Breast epithelium (tissue), 4 donors: ENCODE measurements around the gene ACVRL1. TPM values are rescaled to one million over a fixed set of nuclear protein-coding genes. Genes with fewer than 3 reads are reported as not detected.

Experiments used
- DNase-seq, 2 donors: peaks; one replicate each; pipeline ENCODE4 v3.0.0-alpha.2; 2019; ENCODE audit warnings: low spot score in 2 of 2
- H3K27ac ChIP-seq, 2 donors: fragments of 200-600 bp; sonication (generic) in 1 of 2; one replicate each; pipeline ENCODE4 v1.5.1; 2016 to 2019; ENCODE audit warnings: mild to moderate bottlenecking in 1 of 2
- H3K27me3 ChIP-seq, 2 donors: fragments of 200-600 bp; sonication (generic) in 1 of 2; one replicate each; pipeline versions ENCODE4 v1.5.1 to v1.6.0; 2017 to 2019; ENCODE audit warnings: control low read depth in 1 of 2, mild to moderate bottlenecking in 1 of 2
- H3K36me3 ChIP-seq: fragments of 200-600 bp; one replicate; pipeline ENCODE4 v1.5.1; 2019
- H3K4me1 ChIP-seq, 2 donors: fragments of 200-600 bp; sonication (generic); one replicate each; pipeline ENCODE4 v1.5.1; 2016 to 2019; ENCODE audit warnings: control low read depth in 1 of 2
- H3K4me3 ChIP-seq, 3 donors: fragments of 200-600 bp; sonication (generic); 1 replicate in 2 of 3; 2 replicates in 1 of 3; pipeline ENCODE4 v1.5.1; 2016 to 2019; ENCODE audit warnings: mild to moderate bottlenecking in 3 of 3, moderate library complexity in 2 of 3
- H3K9me3 ChIP-seq, 2 donors: fragments of 200-600 bp; sonication (generic) in 1 of 2; one replicate each; pipeline ENCODE4 v1.5.1; 2016 to 2019; ENCODE audit warnings: control low read depth in 1 of 2
- POLR2A ChIP-seq: fragments of 450-650 bp; IDR thresholded peaks from one replicate; pipeline ENCODE4 v1.6.1; 2016; ENCODE audit warnings: antibody characterized with exemption, mild to moderate bottlenecking, moderate library complexity
- POLR2AphosphoS5 ChIP-seq, 3 donors: sonication (generic); formaldehyde crosslinking; IDR thresholded peaks; one replicate each; pipeline ENCODE4 v1.6.1; 2017; ENCODE audit warnings: antibody characterized with exemption in 3 of 3
- intact Hi-C: fragments of 100-400 bp; cut with DNase I; formaldehyde crosslinking; loops from one replicate; pipeline ENCODE4 v1.15.1; 2023; ENCODE audit warnings: low total_unique reads
- total RNA-seq, 3 donors: library from RNA; depleted of rRNA; stranded (reverse); fragments of >200 nt; gene quantifications; one replicate each; pipeline ENCODE4 v1.1.0, GENCODE V29; 2016
- TF ChIP-seq, protein P1 (sequence below), 3 donors: fragments of 450-650 bp; IDR thresholded peaks; one replicate each; pipeline ENCODE4 v1.5.1; 2016 to 2017; ENCODE audit warnings: antibody characterized with exemption in 3 of 3, mild to moderate bottlenecking in 3 of 3, moderate library complexity in 3 of 3

The ACVRL1 gene
- total RNA-seq, 3 donors from 2014 or later = 24.7 to 274 (median 109) TPM

DNA sequence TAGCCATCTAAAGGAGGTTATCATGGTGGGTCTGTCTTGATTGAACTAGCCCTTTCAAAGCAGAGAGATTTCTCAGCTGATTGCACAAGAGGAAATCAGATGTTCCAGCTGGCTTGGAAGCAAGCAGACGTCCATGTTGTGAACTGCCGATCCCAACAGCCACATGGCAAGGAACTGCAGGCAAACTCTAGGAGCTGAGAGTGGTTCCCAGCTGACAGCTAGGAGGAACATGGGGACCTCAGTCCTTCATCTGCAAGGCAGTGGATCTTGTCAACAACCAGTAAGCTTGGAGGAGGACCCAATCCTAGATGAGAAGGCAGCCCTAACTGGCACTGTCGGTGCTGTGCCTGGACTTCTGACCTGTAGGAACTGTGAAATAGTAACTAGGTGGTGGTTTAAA lies 51.9 kb downstream of the ACVRL1 start:
- H3K36me3 ChIP-seq = no peaks in the 10 kb centered on the region
- H3K4me3 ChIP-seq = peak overlapping the region in 1 of 3 donors; percentile 26
- intact Hi-C loops = no loop called here
- peaks cover 0 to 22% of the 10 kb centered on the region in 2 donors for H3K4me1 ChIP-seq
- no peaks in the 10 kb centered on the region for H3K27me3 ChIP-seq
- H3K27ac ChIP-seq = peak overlapping the region; percentile 19 to 56
- DNase-seq = no peak
- no peaks in the 10 kb centered on the region for H3K9me3 ChIP-seq
- TF ChIP-seq POLR2A (no peak), POLR2AphosphoS5 (IDR thresholded peaks at IDR 0.05) (peak in 1 of 3 donors; percentile 39)
- TF ChIP-seq, protein P1, sequence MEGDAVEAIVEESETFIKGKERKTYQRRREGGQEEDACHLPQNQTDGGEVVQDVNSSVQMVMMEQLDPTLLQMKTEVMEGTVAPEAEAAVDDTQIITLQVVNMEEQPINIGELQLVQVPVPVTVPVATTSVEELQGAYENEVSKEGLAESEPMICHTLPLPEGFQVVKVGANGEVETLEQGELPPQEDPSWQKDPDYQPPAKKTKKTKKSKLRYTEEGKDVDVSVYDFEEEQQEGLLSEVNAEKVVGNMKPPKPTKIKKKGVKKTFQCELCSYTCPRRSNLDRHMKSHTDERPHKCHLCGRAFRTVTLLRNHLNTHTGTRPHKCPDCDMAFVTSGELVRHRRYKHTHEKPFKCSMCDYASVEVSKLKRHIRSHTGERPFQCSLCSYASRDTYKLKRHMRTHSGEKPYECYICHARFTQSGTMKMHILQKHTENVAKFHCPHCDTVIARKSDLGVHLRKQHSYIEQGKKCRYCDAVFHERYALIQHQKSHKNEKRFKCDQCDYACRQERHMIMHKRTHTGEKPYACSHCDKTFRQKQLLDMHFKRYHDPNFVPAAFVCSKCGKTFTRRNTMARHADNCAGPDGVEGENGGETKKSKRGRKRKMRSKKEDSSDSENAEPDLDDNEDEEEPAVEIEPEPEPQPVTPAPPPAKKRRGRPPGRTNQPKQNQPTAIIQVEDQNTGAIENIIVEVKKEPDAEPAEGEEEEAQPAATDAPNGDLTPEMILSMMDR (IDR thresholded peaks at IDR 0.05) = no peak

DNA sequence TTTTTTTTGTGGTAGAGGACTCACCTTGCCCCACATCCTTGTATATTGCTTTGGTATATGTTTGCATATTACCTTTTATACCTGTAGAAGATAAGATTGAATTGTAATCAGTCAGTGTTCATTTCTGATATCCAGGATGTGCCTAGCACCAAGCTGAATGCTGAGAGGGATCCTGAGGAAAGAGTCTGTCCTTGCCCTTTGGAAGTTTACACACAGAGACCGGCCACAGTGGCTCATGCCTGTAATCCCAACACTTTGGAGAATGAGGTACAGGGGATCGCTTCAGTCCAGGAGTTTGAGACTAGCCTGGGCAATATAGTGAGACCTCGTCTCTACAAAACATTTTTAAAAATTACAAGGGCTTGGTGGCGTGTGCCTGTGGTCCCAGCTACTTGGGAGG lies 52.6 kb downstream of the ACVRL1 start:
- Histone ChIP-seq H3K27me3 (no peaks in the 10 kb centered on the region), H3K4me3 (no peak overlapping the region), H3K36me3 (no peaks in the 10 kb centered on the region), H3K4me1 (peaks cover 0 to 17% of the 10 kb centered on the region in 2 donors), H3K27ac (no peak overlapping the region), H3K9me3 (no peaks in the 10 kb centered on the region)
- DNase-seq = no peak
- intact Hi-C loops = no loop called here
- TF ChIP-seq POLR2AphosphoS5 (IDR thresholded peaks at IDR 0.05) = no peak
- no peak for TF ChIP-seq POLR2A
- TF ChIP-seq, protein P1 (IDR thresholded peaks at IDR 0.05) = no peak

DNA sequence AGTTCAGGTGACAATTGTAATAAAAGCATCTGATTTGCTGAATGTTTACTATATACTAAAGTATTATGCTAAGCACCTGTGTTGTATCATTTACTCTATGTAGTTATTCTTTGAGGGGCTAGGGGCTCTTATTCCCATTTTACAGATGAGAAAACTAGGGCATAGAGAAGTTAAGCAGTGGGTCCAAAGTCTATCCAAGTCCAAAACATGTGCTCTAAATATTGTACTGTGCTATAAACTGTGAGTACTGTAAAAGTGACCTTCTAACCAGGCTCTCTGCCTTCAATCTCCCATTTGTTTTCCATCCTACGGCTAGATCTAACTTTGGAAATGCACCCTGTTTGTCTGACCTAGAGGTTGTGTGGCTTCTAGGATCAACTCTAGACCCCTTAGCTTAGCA lies 53.2 kb downstream of the ACVRL1 start:
- H3K27ac ChIP-seq = no peak overlapping the region
- H3K4me3 ChIP-seq = no peak overlapping the region
- TF ChIP-seq POLR2AphosphoS5 (IDR thresholded peaks at IDR 0.05) = no peak
- TF ChIP-seq, protein P1 (IDR thresholded peaks at IDR 0.05) = no peak
- no peak for TF ChIP-seq POLR2A
- H3K4me1 ChIP-seq = peaks cover 0 to 14% of the 10 kb centered on the region in 2 donors
- H3K27me3 ChIP-seq = no peaks in the 10 kb centered on the region
- no peaks in the 10 kb centered on the region for H3K36me3 ChIP-seq
- no peak for DNase-seq
- no peaks in the 10 kb centered on the region for H3K9me3 ChIP-seq
- intact Hi-C loops = no loop called here

- Histone ChIP-seq H3K27me3 (no peaks in the 10 kb centered on the region), H3K4me1 (peaks cover 0 to 10% of the 10 kb centered on the region in 2 donors)
Measured at GRCh38 chr12:51960890-51961289, 53.6 kb downstream of the ACVRL1 start.

DNA sequence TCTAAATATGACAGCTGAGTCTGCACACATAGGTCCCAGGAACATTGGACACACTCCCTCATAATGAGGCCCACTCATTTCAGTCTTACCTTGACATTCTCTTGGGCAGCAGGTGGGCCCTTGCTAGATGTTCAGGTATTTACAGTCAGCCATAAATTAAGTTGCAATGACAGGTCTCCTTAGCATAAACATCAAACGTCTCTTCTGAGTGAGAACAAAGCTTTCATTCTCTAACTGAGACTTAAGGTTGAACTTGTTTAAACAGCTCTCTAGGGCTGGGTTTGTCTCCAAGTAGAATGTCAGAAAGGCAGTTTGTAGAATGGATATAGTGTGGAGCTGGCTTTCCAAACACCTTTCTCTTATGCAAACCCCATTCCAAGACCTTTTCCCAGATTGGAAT lies 54.5 kb downstream of the ACVRL1 start:
- intact Hi-C loops = no loop called here
- peak overlapping the region; percentile 16 to 26 for H3K27ac ChIP-seq
- no peak for DNase-seq

More at GRCh38 chr12:51960890-51961289, 53.6 kb downstream of the ACVRL1 start:
- intact Hi-C loops = no loop called here
- no peak for TF ChIP-seq POLR2A
- no peak for TF ChIP-seq POLR2AphosphoS5 (IDR thresholded peaks at IDR 0.05)
- TF ChIP-seq, protein P1 (IDR thresholded peaks at IDR 0.05) = no peak
- Histone ChIP-seq H3K4me3 (no peak overlapping the region), H3K27ac (peak overlapping the region in 1 of 2 donors; percentile 26), H3K9me3 (no peaks in the 10 kb centered on the region), H3K36me3 (no peaks in the 10 kb centered on the region)
- DNase-seq = no peak

More for the DNA sequence above, 54.5 kb downstream of the ACVRL1 start:
- Histone ChIP-seq H3K36me3 (no peaks in the 10 kb centered on the region), H3K9me3 (no peaks in the 10 kb centered on the region), H3K27me3 (no peaks in the 10 kb centered on the region), H3K4me1 (peaks cover 0 to 9% of the 10 kb centered on the region in 2 donors), H3K4me3 (no peak overlapping the region)
- TF ChIP-seq, protein P1 (IDR thresholded peaks at IDR 0.05) = no peak
- TF ChIP-seq POLR2AphosphoS5 (IDR thresholded peaks at IDR 0.05) (no peak), POLR2A (no peak)
